Type B pancreatic cell (in vitro differentiated cells): ENCODE results near the gene API5. TPM values are rescaled to one million over a fixed set of nuclear protein-coding genes. Genes with fewer than 3 reads are reported as not detected.

Experiments
- DNase-seq: peaks from one replicate; pipeline ENCODE4 v3.0.0; 2021; ENCODE audit warnings: mixed read lengths; ENCODE audit not compliant: unreplicated experiment; ENCODE audit errors: extremely low spot score
- H3K27ac Mint-ChIP-seq: 2 replicates; pipeline ENCODE4 v1.8.0; 2021; ENCODE audit warnings: mild to moderate bottlenecking, mixed read lengths
- H3K27me3 Mint-ChIP-seq: 2 replicates; pipeline ENCODE4 v1.8.0; 2021; ENCODE audit warnings: mixed read lengths
- H3K36me3 Mint-ChIP-seq: 2 replicates; pipeline ENCODE4 v1.8.0; 2021; ENCODE audit warnings: mixed read lengths
- H3K4me1 Mint-ChIP-seq: one replicate; pipeline ENCODE4 v1.8.0; 2021; ENCODE audit warnings: mixed read lengths; ENCODE audit not compliant: unreplicated experiment
- H3K4me3 Mint-ChIP-seq: 2 replicates; pipeline ENCODE4 v1.8.0; 2021; ENCODE audit warnings: mild to moderate bottlenecking, mixed read lengths
- H3K9me3 Mint-ChIP-seq: 2 replicates; pipeline ENCODE4 v1.8.0; 2021; ENCODE audit warnings: mixed read lengths
- total RNA-seq: library from RNA; stranded (reverse); gene quantifications from 2 replicates; pipeline ENCODE4 v1.2.1, GENCODE V29; 2021; ENCODE audit warnings: low replicate concordance
- TF ChIP-seq, protein P1 (sequence below): fragments of 200-600 bp; sonication (generic); conservative IDR thresholded peaks from 2 replicates; pipeline ENCODE4 v1.5.0; 2021; ENCODE audit warnings: antibody characterized with exemption, mild to moderate bottlenecking

API5 gene
- total RNA-seq, 1 donor from 2014 or later = 106 TPM

DNA sequence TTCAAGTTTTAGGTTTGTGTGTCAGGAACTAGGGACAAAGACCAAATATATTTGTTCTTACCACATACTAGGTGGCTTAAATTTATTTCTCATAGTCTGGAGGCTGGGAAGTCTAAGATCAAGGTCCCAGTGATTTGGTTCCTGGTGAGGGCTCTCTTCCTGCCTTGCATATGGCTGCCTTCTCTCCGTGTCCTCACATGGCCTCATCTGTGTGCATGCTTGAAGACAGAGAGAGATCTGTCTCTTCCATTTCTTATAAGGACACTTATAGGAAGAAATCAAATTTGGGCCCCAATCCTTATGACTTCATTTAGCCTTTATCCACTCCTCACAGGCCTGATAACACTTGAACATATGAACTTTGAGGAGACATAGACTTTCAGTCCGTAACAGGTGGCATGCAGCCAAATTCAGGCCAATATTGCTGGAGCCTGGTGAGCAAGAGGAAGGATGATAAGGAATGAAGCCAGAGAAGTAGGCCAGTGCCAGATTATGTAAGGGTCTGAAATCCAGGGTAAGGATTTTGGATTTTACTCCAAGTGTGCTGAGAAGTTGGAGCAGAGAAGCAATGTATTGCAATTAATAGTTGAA, 82.1 kb downstream of the API5 start:
- H3K9me3 Mint-ChIP-seq = no peaks in the 10 kb centered on the region
- peaks cover 43% of the 10 kb centered on the region for H3K36me3 Mint-ChIP-seq
- no peaks in the 10 kb centered on the region for H3K27me3 Mint-ChIP-seq
- TF ChIP-seq, protein P1, sequence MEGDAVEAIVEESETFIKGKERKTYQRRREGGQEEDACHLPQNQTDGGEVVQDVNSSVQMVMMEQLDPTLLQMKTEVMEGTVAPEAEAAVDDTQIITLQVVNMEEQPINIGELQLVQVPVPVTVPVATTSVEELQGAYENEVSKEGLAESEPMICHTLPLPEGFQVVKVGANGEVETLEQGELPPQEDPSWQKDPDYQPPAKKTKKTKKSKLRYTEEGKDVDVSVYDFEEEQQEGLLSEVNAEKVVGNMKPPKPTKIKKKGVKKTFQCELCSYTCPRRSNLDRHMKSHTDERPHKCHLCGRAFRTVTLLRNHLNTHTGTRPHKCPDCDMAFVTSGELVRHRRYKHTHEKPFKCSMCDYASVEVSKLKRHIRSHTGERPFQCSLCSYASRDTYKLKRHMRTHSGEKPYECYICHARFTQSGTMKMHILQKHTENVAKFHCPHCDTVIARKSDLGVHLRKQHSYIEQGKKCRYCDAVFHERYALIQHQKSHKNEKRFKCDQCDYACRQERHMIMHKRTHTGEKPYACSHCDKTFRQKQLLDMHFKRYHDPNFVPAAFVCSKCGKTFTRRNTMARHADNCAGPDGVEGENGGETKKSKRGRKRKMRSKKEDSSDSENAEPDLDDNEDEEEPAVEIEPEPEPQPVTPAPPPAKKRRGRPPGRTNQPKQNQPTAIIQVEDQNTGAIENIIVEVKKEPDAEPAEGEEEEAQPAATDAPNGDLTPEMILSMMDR = no peak
- no peaks in the 10 kb centered on the region for H3K4me1 Mint-ChIP-seq
- no peak for DNase-seq
- H3K4me3 Mint-ChIP-seq = no peak overlapping the region
- H3K27ac Mint-ChIP-seq = no peak overlapping the region

Other genes with a start within 250 kb of the API5 start
- gene TTC17, start 46.9 kb downstream of the API5 start, total RNA-seq = 67.0 and 94.9 TPM in 2 replicates